NCI-H460 (cell line): ENCODE data around the gene ARHGAP27. TPM values are rescaled to one million over a fixed set of nuclear protein-coding genes. Genes with fewer than 3 reads are reported as not detected.

Experiments
- DNase-seq: peaks from one replicate; pipeline ENCODE4 v3.0.0-alpha.2; 2016; ENCODE audit warnings: low read depth; ENCODE audit errors: extremely low read depth
- total RNA-seq: library from RNA; depleted of rRNA; stranded (reverse); fragments of >200 nt; shearing (Covaris generic); gene quantifications from 2 replicates; pipeline ENCODE4 v1.2.3, GENCODE V29; 2014

The ARHGAP27 gene
- total RNA-seq, 1 experiment from 2014 or later, result 4.5 TPM

DNA sequence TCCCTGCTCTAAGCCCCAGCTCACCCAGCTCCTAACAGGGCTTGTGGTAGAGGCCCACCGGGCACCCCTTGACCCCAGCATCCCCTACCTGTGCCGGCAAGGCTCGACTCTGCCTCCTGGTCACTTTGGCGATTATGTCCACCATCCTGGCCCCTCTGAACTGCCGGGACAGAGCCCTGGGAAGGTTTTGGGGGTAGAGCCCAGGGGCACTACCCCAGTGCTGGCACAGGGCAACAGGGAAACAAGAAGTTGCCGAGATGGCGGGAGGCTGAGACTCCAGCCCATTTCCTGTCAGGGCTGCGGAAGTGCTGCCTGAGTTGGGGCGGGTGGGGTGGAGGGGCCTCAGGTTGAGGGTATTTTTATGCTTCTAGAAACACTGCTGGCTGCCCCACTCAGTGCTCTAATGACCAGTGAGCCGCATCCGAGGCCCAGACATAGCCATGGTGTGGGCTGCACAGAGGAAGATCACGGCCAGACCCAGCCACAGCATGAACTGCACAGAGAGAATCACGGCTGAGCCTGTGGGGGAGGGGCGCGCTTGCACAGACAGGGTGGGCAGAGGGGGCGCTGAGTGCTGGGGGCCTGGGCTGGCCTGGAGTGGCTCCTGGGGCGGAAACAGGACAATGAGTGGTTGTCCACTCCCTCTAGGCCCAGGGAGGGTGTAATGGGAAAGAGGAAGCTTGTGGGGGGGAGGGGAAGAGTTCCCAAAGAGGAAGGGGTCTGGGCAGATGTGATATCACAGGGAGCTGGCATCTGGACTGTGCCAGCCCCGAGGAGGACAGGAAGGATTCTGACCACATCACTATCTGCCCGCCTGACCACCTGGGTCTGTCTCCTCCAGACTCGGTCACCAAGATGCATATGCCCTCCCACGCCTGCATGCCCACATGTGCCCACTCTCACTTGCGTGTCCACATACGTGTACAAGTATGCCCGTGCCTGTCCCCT is 22.3 kb downstream of the ARHGAP27 start:
- DNase-seq, result no peak

DNA sequence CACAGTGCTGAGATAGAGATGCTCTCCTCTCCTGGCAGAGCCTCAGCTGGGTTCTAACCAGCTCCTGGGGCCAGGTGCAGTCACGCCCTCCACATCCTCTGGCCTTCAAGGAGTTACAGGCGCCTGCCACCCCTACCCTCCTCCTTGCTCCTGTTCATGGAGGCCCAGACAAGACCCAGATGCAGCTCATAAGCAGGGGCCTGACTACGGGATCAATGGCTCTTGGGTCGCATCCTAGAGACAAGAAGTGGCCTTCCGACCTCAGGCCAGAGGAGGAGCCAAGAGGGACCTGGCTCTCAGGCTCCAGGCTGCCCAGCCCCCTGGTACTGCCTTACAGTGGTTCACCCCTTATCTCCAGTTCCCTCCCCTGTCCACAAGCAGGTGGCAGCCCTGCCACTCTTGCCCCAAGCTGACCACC is 23.0 kb downstream of the ARHGAP27 start:
- no peak for DNase-seq

DNA sequence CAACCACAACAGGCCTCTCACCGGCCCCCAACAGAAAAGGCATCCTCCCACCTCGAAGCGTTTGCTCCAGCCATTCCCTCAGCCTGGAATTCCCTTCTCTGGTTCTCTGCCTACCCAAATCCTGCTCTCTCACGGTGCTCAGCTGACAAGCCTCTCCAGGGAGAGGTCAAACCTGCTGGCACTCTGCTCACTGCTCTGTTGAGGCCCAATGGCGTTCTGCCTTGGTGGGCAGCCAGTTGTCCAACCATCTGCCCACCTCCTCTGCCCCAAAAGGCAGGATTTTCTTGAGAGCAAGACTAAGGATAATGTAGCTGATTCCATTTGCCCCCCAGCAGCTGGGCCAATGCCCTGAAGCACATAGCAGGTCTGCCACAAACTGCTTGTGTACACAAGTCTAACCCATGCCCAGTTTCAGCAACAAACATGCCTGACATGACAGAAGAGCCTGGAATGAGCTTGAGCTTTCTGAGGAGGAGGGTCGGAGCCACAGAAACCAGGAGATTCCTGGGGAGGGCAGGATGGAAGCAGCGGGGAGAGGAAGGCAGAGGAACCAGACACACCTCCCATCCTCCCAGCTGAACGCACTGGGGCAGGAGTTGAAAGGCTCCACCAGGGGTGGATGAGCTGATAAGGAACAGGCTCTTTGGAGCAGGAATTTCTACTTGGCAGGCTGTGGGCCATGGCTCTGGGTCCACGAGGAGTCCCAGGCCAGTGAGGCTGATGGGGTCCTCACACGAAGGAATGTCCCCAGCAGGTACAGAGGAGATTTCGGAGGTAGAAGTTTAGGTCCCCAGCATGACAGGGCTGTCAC is 23.9 kb downstream of the ARHGAP27 start:
- DNase-seq, result no peak

DNA sequence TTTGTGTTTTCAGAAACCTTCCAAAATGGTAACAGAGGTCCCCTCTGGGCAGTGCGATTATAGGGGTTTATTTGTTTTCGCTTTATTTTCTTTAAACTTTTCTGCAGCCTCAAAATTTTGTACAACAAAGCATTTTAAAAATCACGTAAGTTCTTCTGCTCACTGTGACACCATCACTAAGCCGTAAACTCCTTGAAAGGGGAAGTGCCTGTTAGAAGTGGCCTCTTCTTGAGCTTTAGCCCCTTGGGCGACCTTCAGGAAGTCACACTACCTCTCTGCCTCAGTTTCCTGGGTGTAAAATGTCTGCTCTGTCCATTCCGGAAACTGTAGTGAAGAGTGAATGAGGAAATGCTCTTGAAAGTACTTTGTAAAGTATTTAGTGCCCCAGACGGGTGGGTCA is 26.6 kb downstream of the ARHGAP27 start:
- no peak for DNase-seq

DNA sequence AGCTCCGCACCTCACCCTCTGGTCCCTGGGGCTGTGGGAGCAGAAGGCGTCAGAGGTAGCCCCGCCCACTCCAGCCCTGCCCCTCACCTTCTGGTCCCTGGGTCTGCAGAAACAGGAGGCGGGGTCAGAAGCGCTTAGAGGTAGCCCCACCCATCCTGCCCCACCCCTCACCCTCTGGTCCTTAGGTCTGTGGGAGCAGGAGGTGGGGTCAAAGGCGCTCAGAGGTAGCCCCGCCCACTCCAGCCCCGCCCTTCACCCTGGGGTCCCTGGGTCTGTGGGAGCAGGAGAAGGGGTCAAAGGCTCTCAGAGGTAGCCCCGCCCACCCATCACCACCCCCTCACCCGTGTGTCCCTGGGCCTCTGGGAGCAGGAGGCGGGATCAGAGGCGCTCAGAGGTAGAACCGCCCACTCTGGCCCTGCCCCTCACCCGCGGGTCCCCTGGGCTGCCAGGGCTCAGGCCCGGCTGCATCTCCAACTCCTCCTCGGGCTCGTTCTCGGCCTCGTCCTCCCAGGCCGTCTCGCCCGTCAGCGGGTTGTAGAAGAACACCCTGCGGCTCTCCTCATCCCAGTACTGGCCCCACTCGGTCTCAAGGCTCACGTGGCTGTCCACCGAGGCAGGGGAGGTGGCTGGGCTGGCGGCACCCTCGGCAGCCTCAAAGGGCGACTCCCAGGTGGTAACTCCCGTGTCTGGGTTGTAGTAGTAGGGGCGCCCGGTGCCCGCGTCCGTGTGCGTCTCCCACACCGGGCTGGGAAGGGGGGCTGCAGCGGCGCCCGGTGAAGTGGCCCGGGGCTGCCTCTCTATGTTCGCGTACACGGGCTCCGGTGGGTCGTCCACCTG is 27.2 kb downstream of the ARHGAP27 start:
- no peak for DNase-seq

DNA sequence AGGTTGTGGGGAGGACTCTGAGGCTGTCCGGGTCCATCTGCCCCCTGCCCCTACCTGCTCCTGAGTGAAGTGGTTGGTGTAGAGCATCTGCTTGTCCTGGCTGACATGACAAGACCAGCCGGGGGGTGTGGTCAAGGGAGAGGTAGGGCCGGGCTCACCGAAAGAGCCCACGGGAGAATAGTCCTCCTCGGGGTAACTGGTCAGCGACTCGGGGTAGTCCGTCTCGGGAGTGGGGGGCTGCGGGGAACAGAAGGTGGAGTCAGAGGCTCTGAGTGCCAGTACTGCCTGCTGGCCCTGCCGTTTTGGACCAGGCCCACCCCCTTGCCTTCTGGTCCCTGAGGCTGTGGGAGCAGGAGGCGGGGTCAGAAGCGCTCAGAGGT is 27.8 kb downstream of the ARHGAP27 start:
- DNase-seq, result no peak

DNA sequence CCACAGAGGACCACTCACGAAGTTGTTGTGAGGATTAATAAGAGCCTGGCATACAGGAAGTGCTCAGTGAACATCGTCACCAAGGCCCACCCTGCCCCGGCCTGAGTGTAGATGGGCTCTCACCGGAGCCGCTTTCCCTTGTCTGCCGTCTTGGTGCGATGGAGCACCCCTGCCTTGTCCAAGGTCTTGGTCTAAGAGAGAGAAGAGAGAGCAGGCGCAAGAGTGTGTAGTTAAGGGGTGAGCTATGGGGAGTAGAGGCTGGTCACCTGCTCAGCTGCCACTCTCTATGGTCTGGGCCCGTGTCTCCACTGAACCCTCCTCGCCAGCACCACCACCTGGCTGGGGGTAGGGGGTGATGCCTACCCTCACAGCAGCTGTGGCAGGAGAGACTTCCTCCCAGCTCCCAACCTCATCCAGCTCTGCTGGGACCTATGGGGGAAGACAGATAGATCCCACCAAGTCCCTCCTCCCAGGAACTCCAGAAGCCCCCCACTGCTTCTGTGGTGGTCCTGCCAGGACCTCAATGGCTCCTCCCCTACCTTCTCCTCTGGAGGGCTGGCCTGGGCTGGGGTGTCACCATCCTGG is 28.7 kb downstream of the ARHGAP27 start:
- no peak for DNase-seq

DNA sequence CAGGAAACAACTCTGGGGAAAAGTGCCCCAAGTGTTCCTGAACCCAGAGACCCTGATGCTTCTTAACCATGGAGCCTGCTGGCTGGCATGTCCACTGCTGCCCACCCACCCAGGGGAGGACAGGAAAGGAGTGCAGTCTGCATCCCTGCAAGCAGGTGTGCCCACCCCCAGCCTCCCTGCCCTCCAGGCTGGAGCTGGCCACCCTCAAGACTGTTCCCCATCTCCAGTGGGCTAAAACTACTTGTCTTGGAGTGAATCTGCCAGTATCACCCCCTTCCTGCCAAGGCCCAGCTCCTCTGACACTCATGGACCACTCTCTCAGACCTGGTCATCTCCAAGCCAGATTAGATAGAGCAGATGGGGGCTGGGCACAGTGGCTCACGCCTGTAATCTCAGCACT is 29.8 kb downstream of the ARHGAP27 start:
- DNase-seq, result no peak

DNA sequence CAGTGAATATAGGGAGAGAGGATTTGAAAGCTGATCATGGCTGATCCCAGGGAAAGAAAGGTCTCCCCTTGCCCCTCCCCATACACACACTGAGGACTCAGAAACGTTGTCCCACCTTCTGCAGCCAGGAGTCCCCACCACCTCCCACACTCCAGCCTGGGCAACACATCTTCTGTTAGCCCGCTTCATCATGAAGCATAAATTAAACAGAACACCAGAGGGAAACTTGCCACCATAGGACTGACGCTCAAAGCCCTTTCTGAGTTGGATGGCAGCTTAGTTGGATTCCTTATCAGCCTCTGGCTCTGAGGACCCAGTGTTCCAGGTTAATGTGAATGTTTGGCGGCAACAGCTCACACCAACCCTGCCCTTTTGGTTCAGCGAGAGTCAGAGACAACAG is 33.9 kb downstream of the ARHGAP27 start:
- DNase-seq, result no peak

DNA sequence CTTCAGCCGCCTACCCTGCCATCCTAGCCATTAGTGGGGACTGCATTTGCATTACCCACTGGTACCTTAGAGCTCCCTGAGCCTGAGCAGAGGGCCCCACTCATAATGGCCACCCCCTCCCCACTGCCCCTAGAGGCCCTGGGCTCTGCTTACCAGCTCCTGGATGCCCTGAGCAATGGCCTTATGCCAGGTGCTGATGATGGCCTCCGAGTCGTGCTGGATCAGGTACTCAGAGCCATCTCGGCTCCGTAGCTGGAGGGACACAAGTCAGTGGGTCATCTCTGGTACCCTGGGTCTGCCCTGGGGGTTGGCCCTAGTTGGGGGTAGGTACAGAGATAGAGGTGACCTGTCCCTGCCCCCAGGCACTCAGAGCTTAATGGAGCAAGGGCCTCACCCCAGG is 34.9 kb downstream of the ARHGAP27 start:
- DNase-seq, result no peak

DNA sequence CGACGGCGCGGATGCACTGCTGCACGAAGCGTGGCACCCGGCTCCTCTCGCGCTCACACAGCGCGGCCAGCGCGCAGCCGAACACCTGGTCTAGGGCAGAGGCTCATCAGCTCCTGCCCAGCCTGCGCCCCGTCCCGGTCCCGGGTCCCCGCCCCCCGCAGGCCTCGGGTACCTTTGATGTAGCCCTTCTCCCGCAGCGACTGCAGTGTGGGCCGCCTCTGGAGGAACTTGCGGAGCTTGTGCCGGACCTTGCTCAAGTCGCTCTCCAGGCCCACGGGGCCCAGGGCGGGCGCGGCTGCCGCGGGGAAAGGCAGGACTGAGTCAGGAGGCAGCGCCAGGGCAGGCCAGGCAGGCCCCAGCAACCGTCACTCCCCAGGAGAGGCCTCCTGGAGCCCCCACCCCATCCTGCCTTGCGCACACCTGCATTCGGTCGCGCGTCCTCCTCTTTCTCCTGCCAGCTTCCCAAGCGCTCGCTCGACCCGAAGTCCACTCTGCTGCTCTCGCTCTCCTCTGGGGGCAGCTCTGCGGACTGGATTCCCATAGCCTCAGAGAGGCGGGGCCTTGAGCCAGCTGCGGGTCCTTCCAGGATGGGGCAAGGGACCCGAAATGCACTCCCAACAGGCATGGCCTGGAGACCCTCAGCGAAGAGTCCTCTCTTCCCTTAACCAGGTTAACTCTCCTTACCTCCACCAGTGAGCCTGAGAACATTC is 36.0 kb downstream of the ARHGAP27 start:
- no peak for DNase-seq

DNA sequence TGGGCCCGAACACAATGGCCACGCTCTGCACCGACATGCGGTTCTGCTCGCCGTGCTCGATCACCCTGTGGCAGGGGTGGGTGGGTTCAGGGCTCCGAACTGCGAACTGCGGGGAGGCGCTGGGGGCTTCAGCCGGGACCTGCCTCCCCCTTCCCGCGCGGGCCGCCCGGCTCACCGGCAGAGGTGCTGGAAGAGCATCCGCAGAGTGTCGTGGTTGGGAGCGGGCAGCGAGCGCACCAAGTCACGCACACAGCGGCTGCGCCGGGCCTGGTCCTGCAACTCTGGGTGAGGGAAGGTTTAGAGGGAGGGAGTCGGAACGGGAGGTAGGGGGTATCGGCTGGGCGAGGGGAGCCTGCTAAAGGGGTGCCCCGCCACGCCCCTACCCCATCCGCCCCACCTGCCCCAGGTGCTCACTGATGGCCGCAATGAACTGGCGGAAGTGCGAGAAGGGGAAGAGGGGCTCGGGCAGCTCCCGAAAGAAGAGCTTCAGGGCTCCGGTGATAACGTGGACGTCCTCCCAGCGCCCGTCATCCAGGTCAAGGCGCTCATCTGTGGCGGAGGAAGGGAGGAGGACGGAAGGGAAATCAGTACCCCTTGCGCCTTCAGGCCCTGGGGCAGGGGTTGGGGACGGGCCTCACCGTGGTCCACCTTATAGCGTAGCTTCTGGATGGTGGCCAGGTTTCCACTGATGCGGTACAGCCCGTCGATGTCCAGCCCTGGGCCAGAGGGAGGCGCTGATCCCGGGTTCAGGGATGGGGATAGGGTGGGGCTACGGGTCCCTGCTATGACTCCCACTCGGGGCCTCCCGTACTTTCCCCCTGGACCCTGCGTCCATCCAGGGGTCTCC is 36.9 kb downstream of the ARHGAP27 start:
- no peak for DNase-seq

DNA sequence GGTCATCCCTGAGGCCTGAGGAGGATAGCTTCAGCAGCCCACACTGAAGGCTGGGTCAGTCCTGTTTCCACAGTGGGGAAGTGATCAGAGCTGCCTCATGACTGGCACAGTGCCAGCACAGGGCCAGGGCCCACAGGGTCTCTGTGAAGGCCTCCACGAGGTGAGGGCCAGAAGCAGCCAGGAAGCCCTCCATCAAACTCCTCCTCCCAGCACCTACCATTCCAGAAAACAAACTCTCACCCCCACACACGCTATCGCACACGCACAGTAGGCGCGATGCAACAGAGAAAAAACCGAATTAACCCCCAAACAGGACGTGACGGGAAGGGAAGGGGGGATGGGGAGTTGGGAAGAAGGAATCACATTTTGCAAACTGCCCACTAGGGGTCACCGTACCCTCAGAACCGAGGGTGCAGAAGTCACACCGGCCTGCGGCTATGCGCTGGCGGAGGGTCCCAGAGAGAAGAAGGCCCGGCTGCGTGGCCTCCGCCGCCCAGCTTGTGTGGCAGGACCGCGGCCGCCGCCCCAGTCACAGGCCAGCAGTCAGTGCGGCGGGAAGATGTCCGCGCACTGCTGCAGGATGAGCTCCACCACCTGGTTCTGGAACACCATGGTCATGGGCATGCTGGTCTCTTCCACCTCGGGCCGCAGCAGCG is 37.6 kb downstream of the ARHGAP27 start:
- DNase-seq, result peak; percentile 69

DNA sequence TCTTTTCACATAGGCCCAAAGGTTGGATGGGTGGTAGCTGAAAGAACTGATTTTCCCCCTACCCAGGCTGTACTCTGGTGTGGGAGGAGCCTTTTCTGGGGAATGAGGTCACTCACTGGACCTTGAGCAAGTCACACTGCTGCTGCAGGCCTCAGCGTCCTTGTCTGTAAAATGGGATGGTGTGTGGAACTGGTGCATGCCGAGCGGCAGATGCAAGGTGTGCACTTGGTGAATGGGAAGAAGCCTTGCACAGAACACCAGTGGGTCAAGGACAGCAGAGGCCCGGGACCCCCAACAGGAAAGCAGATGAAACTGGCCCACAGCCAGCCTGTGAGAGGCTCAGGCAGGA is 38.1 kb downstream of the ARHGAP27 start:
- DNase-seq, result no peak

DNA sequence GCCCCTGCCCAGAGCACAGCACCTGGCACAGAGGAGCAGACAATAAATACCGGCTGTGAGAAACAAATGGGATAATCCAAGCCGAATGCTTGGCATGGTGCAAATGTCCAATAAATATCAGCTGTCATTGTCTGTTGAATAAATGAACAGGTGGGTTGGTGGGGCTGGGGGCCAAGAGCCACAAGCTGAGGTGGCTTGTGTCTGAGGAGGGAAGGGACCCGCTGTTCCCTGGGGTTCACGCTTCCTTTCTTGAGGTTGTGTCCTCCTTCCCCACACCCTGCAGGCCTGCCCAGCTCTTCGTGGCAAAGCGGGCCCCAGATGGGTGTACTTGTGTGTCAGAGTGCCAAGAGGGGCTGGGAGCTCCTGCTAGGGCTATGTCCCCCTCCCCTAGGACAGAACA is 38.6 kb downstream of the ARHGAP27 start:
- DNase-seq, result no peak

DNA sequence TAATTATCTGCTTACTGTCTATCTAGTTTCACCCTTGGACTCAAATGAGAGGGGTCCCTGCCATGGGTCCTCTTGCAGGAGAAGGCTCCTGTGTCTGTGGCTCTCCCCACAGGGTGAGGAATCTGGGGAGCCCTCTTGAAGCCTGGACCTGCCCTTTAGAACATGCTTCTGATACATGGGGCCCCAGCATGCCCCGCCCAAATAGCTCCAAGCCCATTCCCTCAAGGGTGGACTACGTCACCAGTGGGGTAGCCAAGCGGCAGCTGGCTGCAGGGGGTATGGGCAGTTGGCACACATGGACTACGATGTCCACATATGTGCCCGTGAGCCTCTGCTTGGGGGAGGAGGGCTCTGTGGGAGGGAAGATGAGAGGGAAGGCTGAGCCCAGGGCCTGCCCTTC is 39.3 kb downstream of the ARHGAP27 start:
- no peak for DNase-seq

DNA sequence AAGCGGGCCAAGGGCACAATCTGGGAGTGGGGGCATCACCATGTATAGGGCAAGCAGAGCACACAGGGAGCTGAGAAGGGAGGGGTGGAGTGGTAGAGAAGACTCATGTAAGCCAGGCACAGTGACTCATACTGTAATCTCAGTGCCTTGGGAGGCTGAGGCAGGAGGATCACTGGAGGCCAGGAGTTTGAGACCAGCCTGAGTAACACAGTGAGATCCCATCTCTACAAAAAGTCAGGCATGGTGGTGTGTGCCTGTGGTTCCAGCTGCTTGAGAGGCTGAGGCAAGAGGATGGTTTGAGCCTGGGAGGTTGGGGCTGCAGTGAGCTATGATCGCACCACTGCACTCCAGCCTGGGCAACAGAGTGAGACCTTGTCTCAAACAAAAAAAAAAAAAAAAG is 40.8 kb downstream of the ARHGAP27 start:
- DNase-seq, result no peak

DNA sequence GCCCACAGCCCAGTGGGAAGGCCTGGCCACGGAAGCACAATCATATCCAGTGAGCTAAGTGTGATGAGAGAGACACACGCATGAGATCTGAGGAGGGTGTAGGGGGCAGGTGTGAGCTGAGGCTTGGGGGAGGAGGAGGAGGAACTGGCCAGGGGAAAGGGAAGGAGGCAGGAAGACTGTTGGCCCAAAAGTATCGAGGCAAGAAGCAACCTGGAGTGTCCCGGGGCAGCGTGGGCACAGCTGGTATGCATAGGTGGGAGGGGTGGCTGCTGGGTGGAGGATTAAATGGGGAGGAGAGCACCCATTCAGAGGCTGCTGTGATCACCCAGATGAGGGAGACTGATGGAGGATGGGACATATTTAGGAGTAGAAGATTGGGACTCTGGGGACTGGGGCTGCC is 41.4 kb downstream of the ARHGAP27 start:
- no peak for DNase-seq

DNA sequence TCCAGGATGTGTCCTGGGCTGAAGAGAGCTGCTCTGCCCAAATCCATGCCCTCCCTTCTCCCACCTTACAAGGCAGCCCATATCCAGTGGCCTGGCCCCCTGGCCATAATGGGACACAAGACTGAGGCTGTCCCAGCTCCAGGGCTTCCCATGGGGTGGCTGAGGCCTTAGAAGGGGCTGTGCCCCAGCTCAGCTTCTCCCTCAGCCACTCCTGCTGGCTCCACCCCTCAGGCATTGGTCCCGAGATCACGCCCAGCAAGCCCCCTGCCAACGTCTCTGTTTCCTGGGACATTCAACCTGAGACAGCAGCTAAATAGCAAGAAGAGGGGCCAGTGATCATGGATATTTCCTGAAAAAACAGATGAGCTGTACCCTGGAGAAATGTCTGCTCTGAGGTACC is 43.3 kb downstream of the ARHGAP27 start:
- DNase-seq, result no peak
